GM18517 (cell line): ENCODE measurements around the gene MTHFR.

ENCODE experiments used
- ATAC-seq: cut with Tn5 transposase; IDR thresholded peaks from one replicate; pipeline ENCODE4 v1.9.1; 2021; ENCODE audit warnings: mild to moderate bottlenecking, moderate library complexity; ENCODE audit not compliant: unreplicated experiment

MTHFR gene

DNA sequence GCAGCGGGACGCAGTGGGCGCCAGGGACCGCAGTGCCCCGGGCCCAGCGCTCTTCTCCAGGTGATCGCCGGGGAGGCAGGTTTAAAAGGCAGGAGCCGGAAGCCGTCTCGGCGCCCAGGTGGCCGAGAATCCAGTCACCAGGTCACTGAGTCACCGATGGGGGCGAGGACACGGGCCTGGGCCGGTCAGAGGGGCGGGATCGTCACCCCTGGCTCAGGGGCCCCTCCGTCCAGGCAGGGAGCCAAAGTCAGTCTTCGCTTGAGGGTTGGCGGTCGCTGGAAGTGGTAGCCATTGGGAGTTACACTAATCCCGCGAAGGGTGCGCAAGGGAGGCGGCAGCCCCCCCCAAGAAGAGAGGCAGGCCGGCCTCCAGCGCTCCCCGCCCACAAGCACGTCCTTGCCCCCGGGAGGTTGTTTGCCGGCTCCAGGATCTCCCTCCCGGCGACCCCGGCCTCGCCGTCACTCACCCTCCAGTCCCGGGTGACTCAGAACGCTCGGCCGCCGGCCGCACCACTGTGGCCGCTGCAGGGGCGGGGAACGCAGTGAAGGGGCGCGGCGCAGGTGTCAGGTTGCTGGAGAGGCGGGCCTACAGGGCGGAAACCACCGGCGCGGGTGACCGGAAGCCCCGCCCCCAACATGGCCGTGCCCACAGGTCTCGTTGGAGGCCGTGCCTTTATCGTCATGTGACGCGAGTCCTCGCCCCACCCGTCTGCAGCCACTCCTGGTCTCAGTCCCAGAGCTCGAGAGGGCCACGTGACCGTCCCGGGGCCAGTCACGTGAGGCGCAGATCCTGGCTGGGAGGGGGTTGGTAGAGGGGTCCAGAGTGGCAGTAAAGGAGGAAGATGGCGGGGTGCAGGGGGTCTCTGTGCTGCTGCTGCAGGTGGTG, at the start of gene MTHFR, which contains the start of gene CLCN6:
Gene MTHFR (minus strand): TSS at position 543 of the 885 bp plus-strand sequence. CDS start 2,848 bp downstream, outside the sequence.
Gene CLCN6 (plus strand): TSS at position 770 of the 885 bp plus-strand sequence. CDS start 72 bp downstream, at position 842.
- ATAC-seq, result peak; percentile 78

- ATAC-seq, result no peak
These were observed 49.7 kb upstream of the MTHFR start for GRCh38 chr1:11855430-11855829.

DNA sequence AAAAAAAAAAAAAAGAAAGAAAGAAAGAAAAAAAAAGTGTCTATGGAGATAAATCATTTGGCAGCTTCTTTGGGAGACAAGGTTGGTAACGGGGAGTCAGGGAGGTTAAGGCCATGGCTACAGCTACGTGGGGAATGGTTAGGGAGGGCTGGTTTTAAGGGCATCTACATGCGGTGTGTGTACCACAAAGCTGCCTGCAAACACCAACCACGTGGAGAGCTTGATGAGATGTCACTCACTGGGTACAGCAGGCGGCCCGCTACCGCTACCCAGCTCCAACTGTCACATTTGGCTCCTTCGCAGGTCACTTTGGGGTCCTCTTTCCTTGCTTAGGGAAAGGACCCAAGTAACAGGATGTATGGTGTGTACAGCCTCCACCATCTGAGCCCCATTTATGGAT, 48.8 kb upstream of the MTHFR start:
- ATAC-seq, result no peak

DNA sequence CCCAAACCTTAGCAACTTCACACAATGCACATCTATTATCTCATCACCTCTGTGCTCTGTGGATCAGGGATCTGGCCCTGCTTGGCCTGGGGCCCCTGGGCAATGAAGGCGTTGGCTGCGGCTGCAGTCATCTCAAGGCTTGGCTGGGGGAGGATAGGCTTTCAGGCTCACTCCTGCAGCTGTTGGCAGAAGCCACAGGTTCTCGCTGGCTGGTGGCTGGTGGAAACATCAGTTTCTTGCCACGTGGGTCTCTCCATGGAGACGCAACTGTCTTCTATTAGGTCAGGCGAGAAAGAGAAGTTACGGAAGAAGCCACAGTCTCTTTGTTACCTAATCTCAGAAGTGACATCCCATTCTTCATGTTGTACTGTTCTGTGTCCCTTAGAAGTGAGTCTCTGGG, 45.4 kb upstream of the MTHFR start:
- ATAC-seq, result no peak

GRCh38 chr1:11850156-11850555, 44.4 kb upstream of the MTHFR start:
- ATAC-seq, result no peak

DNA sequence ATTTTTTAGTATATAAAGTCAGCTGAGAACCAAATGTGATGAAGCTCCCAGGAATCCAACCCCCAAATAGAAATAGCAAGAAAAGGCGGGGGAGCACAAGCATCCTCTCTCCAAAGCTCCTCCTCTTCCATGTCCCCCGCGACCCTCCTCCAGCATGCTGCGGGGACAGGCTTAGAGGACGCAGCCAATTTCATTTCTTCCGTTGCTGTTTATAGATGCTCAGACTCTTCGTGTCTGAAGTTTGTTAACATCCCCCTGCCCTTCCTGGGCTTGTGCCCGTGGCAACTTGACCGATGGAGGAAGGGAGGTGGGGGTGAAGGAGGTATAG, 42.6 kb upstream of the MTHFR start:
- ATAC-seq, result no peak

GRCh38 chr1:11847667-11848372, 42.1 kb upstream of the MTHFR start, which contains the start of gene NPPA:
Gene NPPA (minus strand): TSS chr1:11847783. CDS start chr1:11847684, 99 bp downstream.
- ATAC-seq, result no peak

DNA sequence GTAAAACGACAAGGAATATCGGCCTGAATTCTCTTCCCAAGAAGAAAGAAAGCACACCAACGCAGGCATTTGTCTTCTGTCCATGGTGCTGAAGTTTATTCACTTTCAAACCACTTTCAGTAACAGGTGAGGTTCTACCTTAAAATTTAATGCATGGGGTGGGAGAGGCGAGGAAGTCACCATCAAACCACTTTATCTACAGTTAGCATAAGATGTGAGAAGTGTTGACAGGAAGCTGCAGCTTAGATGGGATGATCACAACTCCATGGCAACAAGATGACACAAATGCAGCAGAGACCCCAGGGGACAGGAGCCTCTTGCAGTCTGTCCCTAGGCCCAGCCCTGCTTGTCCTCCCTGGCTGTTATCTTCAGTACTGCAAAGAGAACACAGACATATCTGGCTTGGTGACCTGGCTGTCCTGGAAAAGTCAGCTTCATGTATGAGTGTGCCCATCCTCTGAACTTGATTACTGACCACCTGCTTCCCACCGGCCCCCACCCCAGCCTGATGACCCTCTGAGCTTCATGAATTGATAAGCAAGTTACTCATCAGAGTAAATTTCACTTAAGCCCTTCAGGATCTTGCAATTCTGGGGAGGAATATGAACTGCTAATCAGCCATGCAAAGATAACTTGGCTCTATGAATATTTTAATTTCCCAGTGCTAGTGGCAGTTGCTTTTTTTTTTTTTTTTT, 40.0 kb upstream of the MTHFR start:
- no peak for ATAC-seq

GRCh38 chr1:11842154-11843041, 36.6 kb upstream of the MTHFR start:
- no peak for ATAC-seq

DNA sequence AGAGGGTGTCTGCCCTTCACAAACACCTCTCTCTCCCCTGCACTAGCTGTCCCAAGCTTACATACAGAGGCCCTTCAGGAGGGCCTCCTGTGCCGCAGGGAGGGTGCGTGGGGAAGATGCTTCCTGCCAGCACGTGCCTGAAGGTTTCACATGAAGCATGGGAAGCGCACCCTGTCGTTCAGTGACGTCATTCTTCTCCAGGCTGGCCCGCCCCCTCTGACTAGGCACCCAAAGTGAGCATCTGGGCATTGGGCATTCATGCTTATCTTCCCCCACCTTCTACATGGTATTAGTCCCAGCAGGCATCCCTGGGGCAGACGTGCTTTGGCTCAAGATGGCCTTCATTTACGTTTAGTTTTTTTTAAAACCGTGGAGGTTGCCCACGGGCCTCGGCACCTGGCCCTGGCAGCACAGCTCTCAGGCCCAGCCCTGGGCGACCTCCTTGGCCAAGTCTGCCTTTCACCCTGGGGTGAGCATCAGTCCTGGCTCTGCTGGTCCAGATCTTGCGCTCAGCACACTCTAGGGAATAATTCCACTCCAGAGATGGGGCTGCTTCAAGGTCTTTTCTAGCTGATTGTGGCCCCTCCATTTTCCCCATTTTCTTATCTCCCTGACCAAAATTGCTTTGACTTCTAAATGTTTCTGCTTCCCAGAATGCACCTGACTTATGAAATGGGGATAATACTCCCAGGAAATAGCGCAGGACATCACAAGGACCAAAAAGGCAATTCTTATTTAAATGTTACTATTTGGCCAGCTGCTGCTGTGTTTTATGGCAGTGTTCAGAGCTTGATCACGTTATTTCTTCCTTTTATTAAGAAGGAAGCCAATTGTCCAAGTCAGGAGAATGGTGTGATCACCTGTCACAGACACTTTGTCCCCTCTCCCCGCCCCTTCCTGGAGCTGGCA, 35.7 kb upstream of the MTHFR start:
- ATAC-seq, result no peak

DNA sequence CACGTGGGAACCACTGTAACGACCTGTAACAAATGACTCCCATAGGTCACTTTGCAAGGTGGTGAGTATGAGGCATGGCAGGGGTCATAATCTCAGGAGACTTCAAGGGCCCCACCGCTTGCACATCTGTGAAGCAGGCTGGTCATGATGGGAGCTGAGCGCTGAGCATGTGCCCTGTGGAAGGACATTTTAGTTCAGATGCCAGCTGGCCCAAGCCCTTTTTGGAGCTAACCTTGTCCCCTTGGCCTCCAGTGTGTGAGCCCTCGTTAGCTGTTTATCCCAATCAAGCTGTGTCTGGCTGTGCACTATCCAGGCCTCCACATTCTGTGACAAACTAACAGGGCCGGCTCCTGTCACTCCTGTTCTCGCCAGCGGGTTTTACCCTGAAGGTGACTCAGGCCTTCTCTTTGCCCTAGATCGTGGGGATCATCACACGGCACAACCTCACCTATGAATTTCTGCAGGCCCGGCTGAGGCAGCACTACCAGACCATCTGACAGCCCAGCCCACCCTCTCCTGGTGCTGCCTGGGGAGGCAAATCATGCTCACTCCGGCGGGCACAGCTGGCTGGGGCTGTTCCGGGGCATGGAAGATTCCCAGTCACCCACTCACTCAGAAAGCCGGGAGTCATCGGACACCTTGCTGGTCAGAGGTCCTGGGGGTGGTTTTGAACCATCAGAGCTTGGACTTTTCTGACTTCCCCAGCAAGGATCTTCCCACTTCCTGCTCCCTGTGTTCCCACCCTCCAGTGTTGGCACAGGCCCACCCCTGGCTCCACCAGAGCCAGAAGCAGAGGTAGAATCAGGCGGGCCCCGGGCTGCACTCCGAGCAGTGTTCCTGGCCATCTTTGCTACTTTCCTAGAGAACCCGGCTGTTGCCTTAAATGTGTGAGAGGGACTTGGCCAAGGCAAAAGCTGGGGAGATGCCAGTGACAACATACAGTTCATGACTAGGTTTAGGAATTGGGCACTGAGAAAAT, 34.3 kb upstream of the MTHFR start:
- no peak for ATAC-seq

DNA sequence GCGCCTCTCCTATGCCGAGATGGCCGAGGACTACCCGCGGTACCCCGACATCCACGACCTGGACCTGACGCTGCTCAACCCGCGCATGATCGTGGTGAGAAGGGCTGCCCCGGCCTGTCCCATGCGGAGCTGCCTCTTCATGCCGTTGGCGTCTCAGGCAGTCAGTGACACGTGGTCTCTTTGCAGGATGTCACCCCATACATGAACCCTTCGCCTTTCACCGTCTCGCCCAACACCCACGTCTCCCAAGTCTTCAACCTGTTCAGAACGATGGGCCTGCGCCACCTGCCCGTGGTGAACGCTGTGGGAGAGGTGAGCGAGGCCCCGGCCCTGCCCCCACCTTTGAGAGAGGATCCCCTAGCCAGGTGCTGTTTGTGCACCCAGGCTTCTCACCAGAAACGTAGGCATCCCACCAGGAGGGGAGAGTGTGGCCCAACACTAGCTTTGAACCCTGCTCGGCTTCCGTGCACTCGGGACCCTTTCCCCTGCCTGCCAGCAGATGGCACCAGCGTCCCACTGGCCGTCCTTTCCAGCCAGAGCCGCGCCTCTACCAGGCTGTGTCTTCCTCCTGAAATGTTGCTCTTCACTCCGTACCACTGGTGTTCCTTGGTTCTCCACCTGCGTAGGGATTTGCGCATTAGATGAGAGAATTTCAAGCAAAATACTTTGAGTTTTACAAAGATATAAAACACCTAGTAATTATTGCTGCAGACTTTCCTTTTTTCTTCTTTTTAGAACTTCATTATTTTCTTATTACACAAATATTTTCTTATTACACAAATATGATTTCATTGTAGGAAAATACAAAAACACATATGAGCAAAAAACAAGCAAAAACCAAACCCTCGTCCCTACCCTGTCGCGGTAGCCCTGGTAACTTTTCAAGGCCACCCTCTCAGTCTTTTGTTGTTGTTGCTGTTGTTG, 32.8 kb upstream of the MTHFR start:
- ATAC-seq, result no peak

DNA sequence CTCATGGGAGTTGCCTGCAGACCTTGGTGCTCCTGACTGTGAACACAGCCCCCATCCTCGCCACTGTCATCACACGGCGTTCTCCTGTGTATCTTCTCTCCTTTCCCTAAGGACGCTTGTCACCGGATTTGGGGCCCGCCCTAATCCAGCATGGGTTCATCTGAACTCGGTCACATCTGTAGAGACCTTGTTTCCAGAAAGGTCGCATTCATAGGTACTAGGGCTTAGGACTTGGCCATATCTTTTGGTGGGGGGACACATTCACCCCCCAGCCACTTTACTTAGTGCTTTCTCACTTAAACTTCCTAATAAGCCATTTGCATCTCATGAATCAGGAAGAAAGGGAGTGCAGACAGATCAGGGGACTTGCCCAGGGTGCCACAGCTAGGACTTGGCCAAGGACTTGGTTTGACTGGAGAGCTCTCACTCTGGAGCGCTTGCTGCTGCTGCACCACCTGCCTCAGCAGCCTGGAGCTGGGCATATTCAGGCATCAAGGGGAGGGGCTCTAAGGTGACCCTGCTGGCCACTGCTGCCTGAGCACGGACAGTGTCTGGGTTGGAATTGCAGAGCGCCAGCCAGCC, 32.1 kb upstream of the MTHFR start:
- no peak for ATAC-seq

GRCh38 chr1:11836955-11837766, 31.4 kb upstream of the MTHFR start:
- no peak for ATAC-seq

DNA sequence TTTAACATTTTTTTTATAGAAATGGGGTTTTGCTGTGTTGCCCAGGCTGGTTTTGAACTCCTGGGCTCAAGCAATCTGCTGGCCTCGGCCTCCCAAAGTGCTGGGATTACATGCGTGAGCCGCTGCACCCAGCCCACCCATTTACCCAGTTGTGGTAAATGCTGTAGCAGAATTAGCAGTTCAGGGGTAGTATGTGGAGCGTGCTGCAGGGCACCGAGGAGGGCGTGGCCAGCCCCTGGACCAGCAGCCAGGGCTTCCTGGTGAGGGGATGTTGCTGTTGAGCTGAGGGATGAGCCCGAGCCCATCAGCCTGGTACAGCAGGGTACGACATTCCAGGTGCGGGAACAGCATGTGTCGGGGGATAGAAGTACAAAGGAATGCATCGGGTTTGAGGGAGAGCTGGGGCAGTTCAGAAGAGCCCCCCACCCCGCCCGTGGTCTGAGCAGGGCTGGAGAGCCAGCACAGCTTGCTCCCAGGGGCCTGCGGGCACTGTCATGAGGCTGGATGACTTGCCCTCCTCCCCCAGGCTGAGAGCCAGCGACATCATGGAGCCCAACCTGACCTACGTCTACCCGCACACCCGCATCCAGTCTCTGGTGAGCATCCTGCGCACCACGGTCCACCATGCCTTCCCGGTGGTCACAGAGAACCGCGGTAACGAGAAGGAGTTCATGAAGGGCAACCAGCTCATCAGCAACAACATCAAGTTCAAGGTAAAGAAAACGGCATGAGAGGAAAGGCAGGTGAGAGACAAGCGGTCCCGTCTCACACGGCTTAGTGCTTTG, 29.9 kb upstream of the MTHFR start:
- no peak for ATAC-seq
